Stimulated activated CD8-positive, alpha-beta memory T cell treated with anti-CD3 and anti-CD28 coated beads, Interleukin-12 subunit alpha, Interleukin-12 subunit beta, amount 100 ng/mL, for 24 hours (primary cell): Measurements from ENCODE around the gene A1CF.
"Not testable (repeated sequence)": the region's sequence is repeated elsewhere in the genome, so short reads cannot be mapped to it uniquely, and the experiment has no call there.

Experiments
- DNase-seq: peaks from one replicate; pipeline ENCODE4 v3.0.0-alpha.2; 2020; ENCODE audit errors: extremely low read depth

The A1CF gene

GRCh38 chr10:50787962-50788361 lies 97.5 kb downstream of the A1CF start:
- not testable (repeated sequence) for DNase-seq

GRCh38 chr10:50782017-50782416 lies 103.4 kb downstream of the A1CF start:
- not testable (repeated sequence) for DNase-seq

- DNase-seq = not testable (repeated sequence)
Measured at GRCh38 chr10:50780036-50780435, 105.4 kb downstream of the A1CF start.

GRCh38 chr10:50774868-50775267 lies 110.6 kb downstream of the A1CF start:
- not testable (repeated sequence) for DNase-seq

- DNase-seq = not testable (repeated sequence)
Measured at GRCh38 chr10:50772042-50772441, 113.4 kb downstream of the A1CF start.

GRCh38 chr10:50766774-50767513 lies 118.5 kb downstream of the A1CF start:
- DNase-seq = not testable (repeated sequence)
